NCI-H2029 treated with DMSO at 0.1 percent for 48 hours (cell line): ENCODE measurements around the gene ZFP3.
"Not testable (repeated sequence)": the region's sequence is repeated elsewhere in the genome, so short reads cannot be mapped to it uniquely, and the experiment has no call there.

Experiments used
- DNase-seq: peaks from one replicate; lab custom pipeline; 2025; lab: John Stamatoyannopoulos, UW

ZFP3 gene

GRCh38 chr17:5078106-5079028, at the start of gene ZFP3:
Gene ZFP3 (plus strand): TSS chr17:5078467. CDS start chr17:5091505, 13,038 bp downstream.
- peak; percentile 39 for DNase-seq

- not testable (repeated sequence) for DNase-seq
Measured at GRCh38 chr17:5030168-5030567, 48.1 kb upstream of the ZFP3 start.

- no peak for DNase-seq
Measured at GRCh38 chr17:5031365-5032082, 46.7 kb upstream of the ZFP3 start.

- no peak for DNase-seq
Measured at GRCh38 chr17:5032865-5033264, 45.4 kb upstream of the ZFP3 start.

- DNase-seq, result no peak
Measured at GRCh38 chr17:5033352-5034015, 44.8 kb upstream of the ZFP3 start.

- DNase-seq, result no peak
Measured at GRCh38 chr17:5034063-5034462, 44.2 kb upstream of the ZFP3 start.

- no peak for DNase-seq
Measured at GRCh38 chr17:5034651-5035050, 43.6 kb upstream of the ZFP3 start.

GRCh38 chr17:5035315-5035714, 43.0 kb upstream of the ZFP3 start, which contains the start of gene SLC52A1:
Gene SLC52A1 (minus strand): TSS chr17:5035426. CDS start chr17:5034606, 820 bp downstream.
- DNase-seq, result no peak

GRCh38 chr17:5042157-5043022, 35.9 kb upstream of the ZFP3 start:
- no peak for DNase-seq

- no peak for DNase-seq
Measured at GRCh38 chr17:5043524-5043923, 34.7 kb upstream of the ZFP3 start.

GRCh38 chr17:5044630-5045029, 33.6 kb upstream of the ZFP3 start:
- DNase-seq, result no peak

GRCh38 chr17:5045496-5045895, 32.8 kb upstream of the ZFP3 start:
- DNase-seq, result no peak

- no peak for DNase-seq
Measured at GRCh38 chr17:5047446-5047845, 30.8 kb upstream of the ZFP3 start.

GRCh38 chr17:5049314-5049841, 28.9 kb upstream of the ZFP3 start:
- no peak for DNase-seq

GRCh38 chr17:5050278-5050677, 28.0 kb upstream of the ZFP3 start:
- DNase-seq, result no peak

- DNase-seq, result no peak
Measured at GRCh38 chr17:5055543-5055942, 22.7 kb upstream of the ZFP3 start.

- DNase-seq, result no peak
Measured at GRCh38 chr17:5065227-5065744, 13.0 kb upstream of the ZFP3 start.

GRCh38 chr17:5068236-5068635, 10.0 kb upstream of the ZFP3 start:
- DNase-seq, result no peak

GRCh38 chr17:5069724-5070123, 8.5 kb upstream of the ZFP3 start:
- no peak for DNase-seq

GRCh38 chr17:5075472-5075871, 2.8 kb upstream of the ZFP3 start:
- DNase-seq, result not testable (repeated sequence)

GRCh38 chr17:5077275-5077674, 992 bp upstream of the ZFP3 start:
- DNase-seq, result not testable (repeated sequence)
